PFSK-1 (cell line): ENCODE results near the gene PTPRN2.

ENCODE experiments used
- FOXP2 ChIP-seq: optimal IDR thresholded peaks from 2 replicates; pipeline ENCODE3; 2011; ENCODE audit warnings: borderline replicate concordance, control low read depth, inconsistent platforms; ENCODE audit not compliant: insufficient read depth; ENCODE audit errors: extremely low read length, extremely low read depth
- POLR2AphosphoS5 ChIP-seq: IDR thresholded peaks from 2 replicates; pipeline ENCODE4 v1.6.1; 2012; ENCODE audit warnings: low read depth, mild to moderate bottlenecking, control low read depth, low read length, moderate library complexity
- REST ChIP-seq, 2 experiments: IDR thresholded peaks; 2 replicates each; pipeline versions ENCODE4 v1.6.1 to v1.8.0; 2011 to 2012; ENCODE audit warnings: low read depth in 2 of 2, low read length in 2 of 2, control low read depth in 1 of 2, inconsistent platforms in 1 of 2, mild to moderate bottlenecking in 1 of 2, moderate library complexity in 1 of 2; ENCODE audit not compliant: insufficient read depth in 1 of 2
- SIN3A ChIP-seq: IDR thresholded peaks from 2 replicates; pipeline ENCODE4 v1.6.1; 2012; ENCODE audit warnings: mild to moderate bottlenecking, low read length, moderate library complexity, borderline replicate concordance; ENCODE audit not compliant: insufficient read depth
- TAF1 ChIP-seq: IDR thresholded peaks from 2 replicates; pipeline ENCODE4 v1.6.1; 2012; ENCODE audit warnings: low read length, control low read depth, borderline replicate concordance; ENCODE audit not compliant: insufficient read depth

- TF ChIP-seq POLR2AphosphoS5 (no peak), TAF1 (no peak), REST (IDR thresholded peaks at IDR 0.05; ENCODE audit: insufficient read depth in 1 of 2, low read depth in 2 of 2, low read length in 2 of 2) (no peak), SIN3A (no peak), FOXP2 (no peak)
Observed at GRCh38 chr7:158246960-158247673, 340.5 kb downstream of the PTPRN2 start.
